Measurements from ENCODE around the gene PYGO1.

PYGO1 gene

GRCh38 chr15:55564347-55565145, 23.6 kb downstream of the PYGO1 start:
- no peak for DNase-seq (ENCODE audit: low read depth)

GRCh38 chr15:55562601-55563000, 25.5 kb downstream of the PYGO1 start:
- no peak for DNase-seq (ENCODE audit: low read depth)

GRCh38 chr15:55555089-55555488, 33.1 kb downstream of the PYGO1 start:
- no peak for DNase-seq (ENCODE audit: low read depth)

- DNase-seq (ENCODE audit: low read depth), result peak; percentile 39
Measured at GRCh38 chr15:55552926-55553325, 35.2 kb downstream of the PYGO1 start.

GRCh38 chr15:55552451-55552850, 35.7 kb downstream of the PYGO1 start:
- DNase-seq (ENCODE audit: low read depth), result no peak

- DNase-seq (ENCODE audit: low read depth), result no peak
Measured at GRCh38 chr15:55549305-55549704, 38.8 kb downstream of the PYGO1 start.

GRCh38 chr15:55546718-55547117, 41.4 kb downstream of the PYGO1 start:
- DNase-seq (ENCODE audit: low read depth), result peak; percentile 31

GRCh38 chr15:55535436-55535835, 52.7 kb downstream of the PYGO1 start:
- no peak for DNase-seq (ENCODE audit: low read depth)

- DNase-seq (ENCODE audit: low read depth), result no peak
Measured at GRCh38 chr15:55532944-55533343, 55.2 kb downstream of the PYGO1 start.

- DNase-seq (ENCODE audit: low read depth), result peak; percentile 40
Measured at GRCh38 chr15:55530861-55531313, 57.3 kb downstream of the PYGO1 start.

GRCh38 chr15:55528812-55529211, 59.3 kb downstream of the PYGO1 start:
- DNase-seq (ENCODE audit: low read depth), result peak; percentile 2

GRCh38 chr15:55527150-55527549, 61.0 kb downstream of the PYGO1 start:
- DNase-seq (ENCODE audit: low read depth), result no peak

- DNase-seq (ENCODE audit: low read depth), result peak; percentile 73
Measured at GRCh38 chr15:55526559-55527036, 61.5 kb downstream of the PYGO1 start.

GRCh38 chr15:55522742-55523450, 65.2 kb downstream of the PYGO1 start:
- DNase-seq (ENCODE audit: low read depth), result no peak

GRCh38 chr15:55518641-55519040, 69.5 kb downstream of the PYGO1 start:
- no peak for DNase-seq (ENCODE audit: low read depth)

- no peak for DNase-seq (ENCODE audit: low read depth)
Measured at GRCh38 chr15:55518009-55518408, 70.1 kb downstream of the PYGO1 start.

GRCh38 chr15:55515991-55516776, 72.0 kb downstream of the PYGO1 start:
- no peak for DNase-seq (ENCODE audit: low read depth)

GRCh38 chr15:55515491-55515890, 72.7 kb downstream of the PYGO1 start:
- DNase-seq (ENCODE audit: low read depth), result no peak

GRCh38 chr15:55514414-55514850, 73.7 kb downstream of the PYGO1 start:
- no peak for DNase-seq (ENCODE audit: low read depth)

GRCh38 chr15:55513621-55514413, 74.3 kb downstream of the PYGO1 start:
- peak; percentile 41 for DNase-seq (ENCODE audit: low read depth)

- DNase-seq (ENCODE audit: low read depth), result no peak
Measured at GRCh38 chr15:55513152-55513551, 75.0 kb downstream of the PYGO1 start.

- DNase-seq (ENCODE audit: low read depth), result no peak
Measured at GRCh38 chr15:55507567-55507966, 80.6 kb downstream of the PYGO1 start.
